ENCODE results near the gene LSAMP. TPM values are rescaled to one million over a fixed set of nuclear protein-coding genes. Genes with fewer than 3 reads are reported as not detected.

LSAMP gene
- total RNA-seq, 1 donor from 2014 or later, result 1.1 TPM

GRCh38 chr3:115828401-115828800 lies 616.9 kb downstream of the LSAMP start:
- TF ChIP-seq CTCF (IDR thresholded peaks at IDR 0.05), result no peak
- no peaks in the 10 kb centered on the region for H3K36me3 Mint-ChIP-seq (ENCODE audit: low read depth)
- no peak overlapping the region for H3K4me3 Mint-ChIP-seq (ENCODE audit: unreplicated experiment)
- H3K27me3 Mint-ChIP-seq (ENCODE audit: low read depth), result no peaks in the 10 kb centered on the region
- peaks cover 50% of the 10 kb centered on the region for H3K4me1 Mint-ChIP-seq (ENCODE audit: low read depth)
- no peak overlapping the region for H3K27ac Mint-ChIP-seq (ENCODE audit: unreplicated experiment)
- H3K9me3 Mint-ChIP-seq (ENCODE audit: low read depth), result no peaks in the 10 kb centered on the region
- no peak for DNase-seq (ENCODE audit: low spot score)

- no peak overlapping the region for H3K27ac Mint-ChIP-seq (ENCODE audit: unreplicated experiment)
- H3K36me3 Mint-ChIP-seq (ENCODE audit: low read depth), result no peaks in the 10 kb centered on the region
- H3K27me3 Mint-ChIP-seq (ENCODE audit: low read depth), result no peaks in the 10 kb centered on the region
- TF ChIP-seq CTCF (IDR thresholded peaks at IDR 0.05), result no peak
- no peaks in the 10 kb centered on the region for H3K9me3 Mint-ChIP-seq (ENCODE audit: low read depth)
- no peak for DNase-seq (ENCODE audit: low spot score)
- no peak overlapping the region for H3K4me3 Mint-ChIP-seq (ENCODE audit: unreplicated experiment)
- peaks cover 50% of the 10 kb centered on the region for H3K4me1 Mint-ChIP-seq (ENCODE audit: low read depth)
Measured at GRCh38 chr3:115827495-115827894, 617.8 kb downstream of the LSAMP start.

GRCh38 chr3:115825046-115825445 lies 620.2 kb downstream of the LSAMP start:
- Mint-ChIP-seq H3K27me3 (ENCODE audit: low read depth) (no peaks in the 10 kb centered on the region), H3K4me3 (ENCODE audit: unreplicated experiment) (no peak overlapping the region), H3K27ac (ENCODE audit: unreplicated experiment) (peak overlapping the region; percentile 53), H3K36me3 (ENCODE audit: low read depth) (no peaks in the 10 kb centered on the region), H3K4me1 (ENCODE audit: low read depth) (peaks cover 50% of the 10 kb centered on the region), H3K9me3 (ENCODE audit: low read depth) (no peaks in the 10 kb centered on the region)
- no peak for DNase-seq (ENCODE audit: low spot score)
- TF ChIP-seq CTCF (IDR thresholded peaks at IDR 0.05), result no peak

- no peak for DNase-seq (ENCODE audit: low spot score)
- TF ChIP-seq CTCF (IDR thresholded peaks at IDR 0.05), result no peak
Measured at GRCh38 chr3:115823083-115823482, 622.2 kb downstream of the LSAMP start.

GRCh38 chr3:115822579-115822978 lies 622.7 kb downstream of the LSAMP start:
- no peak for DNase-seq (ENCODE audit: low spot score)
- H3K9me3 Mint-ChIP-seq (ENCODE audit: low read depth), result no peaks in the 10 kb centered on the region
- no peaks in the 10 kb centered on the region for H3K27me3 Mint-ChIP-seq (ENCODE audit: low read depth)
- H3K4me3 Mint-ChIP-seq (ENCODE audit: unreplicated experiment), result no peak overlapping the region
- no peak for TF ChIP-seq CTCF (IDR thresholded peaks at IDR 0.05)
- H3K27ac Mint-ChIP-seq (ENCODE audit: unreplicated experiment), result no peak overlapping the region
- no peaks in the 10 kb centered on the region for H3K36me3 Mint-ChIP-seq (ENCODE audit: low read depth)
- peaks cover 40% of the 10 kb centered on the region for H3K4me1 Mint-ChIP-seq (ENCODE audit: low read depth)

More at GRCh38 chr3:115823083-115823482, 622.2 kb downstream of the LSAMP start:
- H3K27me3 Mint-ChIP-seq (ENCODE audit: low read depth), result no peaks in the 10 kb centered on the region
- H3K4me3 Mint-ChIP-seq (ENCODE audit: unreplicated experiment), result no peak overlapping the region
- peaks cover 42% of the 10 kb centered on the region for H3K4me1 Mint-ChIP-seq (ENCODE audit: low read depth)
- H3K27ac Mint-ChIP-seq (ENCODE audit: unreplicated experiment), result no peak overlapping the region
- no peaks in the 10 kb centered on the region for H3K36me3 Mint-ChIP-seq (ENCODE audit: low read depth)
- no peaks in the 10 kb centered on the region for H3K9me3 Mint-ChIP-seq (ENCODE audit: low read depth)
